SU-DHL-6 (cell line): ENCODE measurements around the gene SYT13.

Experiments
- EZH2phosphoT487 ChIP-seq: fragments of 200-600 bp; sonication (generic), shearing (Covaris generic); conservative IDR thresholded peaks from 2 replicates; pipeline ENCODE4 v1.6.1; 2018; ENCODE audit warnings: mild to moderate bottlenecking, antibody characterized with exemption, low read length, moderate library complexity, mixed read lengths
- TF ChIP-seq, protein P1 (sequence below): fragments of 200-600 bp; sonication (generic); IDR thresholded peaks from one replicate; pipeline ENCODE4 v1.5.1; 2017; ENCODE audit warnings: antibody characterized with exemption, mild to moderate bottlenecking, low read length, moderate library complexity; ENCODE audit not compliant: insufficient read depth, poor library complexity, severe bottlenecking

DNA sequence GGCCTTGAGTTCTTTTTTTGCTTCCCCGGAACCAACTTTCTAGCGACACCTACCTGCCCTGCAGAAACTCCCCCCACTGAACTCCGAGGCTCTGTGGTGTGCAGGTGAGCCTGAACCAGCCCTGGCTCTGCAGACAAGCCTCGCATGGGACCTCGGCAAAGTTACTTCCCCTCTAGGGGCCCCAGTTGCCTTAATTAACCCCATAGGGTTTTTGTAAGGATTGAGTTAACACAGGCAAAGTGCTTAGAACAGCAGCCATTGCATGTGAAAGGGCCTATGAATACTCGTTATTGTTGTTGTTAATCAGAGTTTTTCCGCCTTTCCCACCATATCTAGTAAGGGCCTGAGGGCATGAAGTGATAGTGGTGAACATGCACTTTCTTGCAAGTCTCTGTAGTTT lies 12.6 kb upstream of the SYT13 start:
- TF ChIP-seq, protein P1, sequence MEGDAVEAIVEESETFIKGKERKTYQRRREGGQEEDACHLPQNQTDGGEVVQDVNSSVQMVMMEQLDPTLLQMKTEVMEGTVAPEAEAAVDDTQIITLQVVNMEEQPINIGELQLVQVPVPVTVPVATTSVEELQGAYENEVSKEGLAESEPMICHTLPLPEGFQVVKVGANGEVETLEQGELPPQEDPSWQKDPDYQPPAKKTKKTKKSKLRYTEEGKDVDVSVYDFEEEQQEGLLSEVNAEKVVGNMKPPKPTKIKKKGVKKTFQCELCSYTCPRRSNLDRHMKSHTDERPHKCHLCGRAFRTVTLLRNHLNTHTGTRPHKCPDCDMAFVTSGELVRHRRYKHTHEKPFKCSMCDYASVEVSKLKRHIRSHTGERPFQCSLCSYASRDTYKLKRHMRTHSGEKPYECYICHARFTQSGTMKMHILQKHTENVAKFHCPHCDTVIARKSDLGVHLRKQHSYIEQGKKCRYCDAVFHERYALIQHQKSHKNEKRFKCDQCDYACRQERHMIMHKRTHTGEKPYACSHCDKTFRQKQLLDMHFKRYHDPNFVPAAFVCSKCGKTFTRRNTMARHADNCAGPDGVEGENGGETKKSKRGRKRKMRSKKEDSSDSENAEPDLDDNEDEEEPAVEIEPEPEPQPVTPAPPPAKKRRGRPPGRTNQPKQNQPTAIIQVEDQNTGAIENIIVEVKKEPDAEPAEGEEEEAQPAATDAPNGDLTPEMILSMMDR, result no peak
- no peak for TF ChIP-seq EZH2phosphoT487
